Ascending aorta (tissue), 2 donors: ENCODE data around the gene SRPRB. TPM values are rescaled to one million over a fixed set of nuclear protein-coding genes. Genes with fewer than 3 reads are reported as not detected.

Experiments
- DNase-seq, 2 donors: peaks; one replicate each; pipeline ENCODE4 v3.0.0-alpha.2; 2019; ENCODE audit warnings: low spot score in 2 of 2
- H3K27ac ChIP-seq, 2 donors: fragments of 200-600 bp; sonication (generic); one replicate each; pipeline ENCODE4 v1.5.1; 2016 to 2017; ENCODE audit warnings: mild to moderate bottlenecking in 1 of 2
- H3K27me3 ChIP-seq: fragments of 200-600 bp; sonication (generic); one replicate; pipeline ENCODE4 v1.5.1; 2017
- H3K36me3 ChIP-seq, 2 donors: fragments of 200-600 bp; sonication (generic); one replicate each; pipeline ENCODE4 v1.5.1; 2016
- H3K4me1 ChIP-seq, 2 donors: fragments of 200-600 bp; sonication (generic); one replicate each; pipeline ENCODE4 v1.5.1; 2016 to 2017; ENCODE audit warnings: mild to moderate bottlenecking in 1 of 2
- H3K4me3 ChIP-seq, 2 donors: fragments of 200-600 bp; sonication (generic); one replicate each; pipeline ENCODE4 v1.5.1; 2016 to 2017; ENCODE audit warnings: mild to moderate bottlenecking in 1 of 2
- H3K9me3 ChIP-seq, 2 donors: fragments of 200-600 bp; sonication (generic); one replicate each; pipeline ENCODE4 v1.5.1; 2016
- intact Hi-C: fragments of 100-400 bp; cut with DNase I; formaldehyde crosslinking; loops from one replicate; pipeline ENCODE4 v1.15.1; 2023
- total RNA-seq: library from RNA; depleted of rRNA; stranded (reverse); fragments of >200 nt; gene quantifications from one replicate; pipeline ENCODE4 v1.1.0, GENCODE V29; 2016
- TF ChIP-seq, protein P1 (sequence below), 3 experiments: fragments of 200-600 bp in 2 of 3; fragments of 450-650 bp in 1 of 3; sonication (generic) in 2 of 3; IDR thresholded peaks; one replicate each; pipeline ENCODE4 v1.5.1; 2016 to 2019; ENCODE audit warnings: antibody characterized with exemption in 3 of 3, mild to moderate bottlenecking in 1 of 3, moderate library complexity in 1 of 3

The SRPRB gene
- total RNA-seq, 1 donor from 2014 or later, result 16.1 TPM

DNA sequence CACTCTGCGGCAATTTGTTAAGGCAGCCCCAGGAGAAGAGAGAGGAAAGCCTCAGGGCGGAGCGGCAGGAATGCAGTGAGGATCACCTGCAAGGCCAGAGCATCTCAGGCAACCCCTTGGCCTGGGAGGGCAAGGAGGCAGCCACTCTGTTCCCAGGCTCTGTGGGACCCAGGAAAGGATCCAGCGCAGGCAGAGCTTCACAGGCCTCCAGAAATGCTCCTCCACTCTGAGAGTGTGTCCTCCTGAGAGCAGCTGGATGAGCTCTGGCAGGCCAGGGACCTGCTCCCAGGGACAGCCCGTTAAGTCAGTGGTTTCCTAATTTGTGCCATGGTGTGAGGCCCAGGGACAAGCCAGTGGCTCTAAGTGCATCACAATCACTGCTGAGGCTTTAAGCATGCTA, 54.9 kb downstream of the SRPRB start:
- TF ChIP-seq, protein P1, sequence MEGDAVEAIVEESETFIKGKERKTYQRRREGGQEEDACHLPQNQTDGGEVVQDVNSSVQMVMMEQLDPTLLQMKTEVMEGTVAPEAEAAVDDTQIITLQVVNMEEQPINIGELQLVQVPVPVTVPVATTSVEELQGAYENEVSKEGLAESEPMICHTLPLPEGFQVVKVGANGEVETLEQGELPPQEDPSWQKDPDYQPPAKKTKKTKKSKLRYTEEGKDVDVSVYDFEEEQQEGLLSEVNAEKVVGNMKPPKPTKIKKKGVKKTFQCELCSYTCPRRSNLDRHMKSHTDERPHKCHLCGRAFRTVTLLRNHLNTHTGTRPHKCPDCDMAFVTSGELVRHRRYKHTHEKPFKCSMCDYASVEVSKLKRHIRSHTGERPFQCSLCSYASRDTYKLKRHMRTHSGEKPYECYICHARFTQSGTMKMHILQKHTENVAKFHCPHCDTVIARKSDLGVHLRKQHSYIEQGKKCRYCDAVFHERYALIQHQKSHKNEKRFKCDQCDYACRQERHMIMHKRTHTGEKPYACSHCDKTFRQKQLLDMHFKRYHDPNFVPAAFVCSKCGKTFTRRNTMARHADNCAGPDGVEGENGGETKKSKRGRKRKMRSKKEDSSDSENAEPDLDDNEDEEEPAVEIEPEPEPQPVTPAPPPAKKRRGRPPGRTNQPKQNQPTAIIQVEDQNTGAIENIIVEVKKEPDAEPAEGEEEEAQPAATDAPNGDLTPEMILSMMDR (IDR thresholded peaks at IDR 0.05), result no peak
- DNase-seq, result no peak

DNA sequence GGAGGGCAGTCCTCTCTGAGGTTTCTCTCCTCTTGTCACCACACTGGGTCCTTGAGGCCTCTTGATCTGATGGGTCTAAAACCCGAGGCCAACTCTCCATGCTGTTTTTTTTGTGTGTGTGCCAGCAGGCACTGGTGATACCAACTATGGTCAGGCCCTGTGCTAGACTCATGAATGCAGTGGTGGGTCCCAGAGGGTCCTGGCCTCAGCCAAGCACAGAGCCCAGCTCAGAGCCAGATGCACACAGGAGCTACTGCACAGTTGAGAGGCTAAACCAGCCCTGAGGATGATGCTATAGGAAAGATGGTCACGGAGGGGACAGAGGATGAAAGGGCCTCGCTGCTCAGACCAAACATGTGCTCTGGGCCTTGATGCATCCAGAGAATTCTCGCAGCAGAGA, 56.5 kb downstream of the SRPRB start:
- no peak for DNase-seq
- Histone ChIP-seq H3K36me3 (no peaks in the 10 kb centered on the region), H3K9me3 (no peaks in the 10 kb centered on the region), H3K27me3 (no peaks in the 10 kb centered on the region), H3K4me1 (no peaks in the 10 kb centered on the region), H3K4me3 (no peak overlapping the region), H3K27ac (no peak overlapping the region)
- intact Hi-C loops, result no loop called here
- TF ChIP-seq, protein P1 (IDR thresholded peaks at IDR 0.05), result no peak

More for the DNA sequence above, 54.9 kb downstream of the SRPRB start:
- Histone ChIP-seq H3K27me3 (no peaks in the 10 kb centered on the region), H3K9me3 (no peaks in the 10 kb centered on the region), H3K27ac (no peak overlapping the region), H3K4me3 (no peak overlapping the region), H3K36me3 (no peaks in the 10 kb centered on the region), H3K4me1 (no peaks in the 10 kb centered on the region)
- intact Hi-C loops, result no loop called here

DNA sequence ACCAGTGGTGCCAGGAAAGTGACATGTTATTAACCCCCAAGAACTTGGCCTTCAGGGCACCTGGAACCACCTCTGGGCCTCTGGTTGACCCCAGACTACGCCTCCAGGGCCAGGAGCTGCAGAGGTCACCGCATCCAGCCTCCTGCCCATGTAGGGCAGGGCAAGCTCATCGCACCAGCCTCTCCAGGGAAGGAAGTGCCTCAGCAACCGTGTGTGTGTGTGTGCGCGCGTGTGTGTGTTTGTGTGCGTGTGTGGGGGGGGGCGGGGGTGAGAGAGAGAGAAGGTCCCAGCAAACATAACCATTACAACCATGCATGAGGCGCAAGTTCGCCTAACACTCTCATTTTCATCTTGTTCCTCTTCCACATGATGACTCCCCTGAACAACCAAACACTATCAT, 58.3 kb downstream of the SRPRB start:
- Histone ChIP-seq H3K27me3 (no peaks in the 10 kb centered on the region), H3K9me3 (no peaks in the 10 kb centered on the region), H3K4me3 (no peak overlapping the region), H3K27ac (no peak overlapping the region), H3K4me1 (no peaks in the 10 kb centered on the region), H3K36me3 (no peaks in the 10 kb centered on the region)
- no peak for DNase-seq
- intact Hi-C loops, result no loop called here
- TF ChIP-seq, protein P1 (IDR thresholded peaks at IDR 0.05), result no peak

DNA sequence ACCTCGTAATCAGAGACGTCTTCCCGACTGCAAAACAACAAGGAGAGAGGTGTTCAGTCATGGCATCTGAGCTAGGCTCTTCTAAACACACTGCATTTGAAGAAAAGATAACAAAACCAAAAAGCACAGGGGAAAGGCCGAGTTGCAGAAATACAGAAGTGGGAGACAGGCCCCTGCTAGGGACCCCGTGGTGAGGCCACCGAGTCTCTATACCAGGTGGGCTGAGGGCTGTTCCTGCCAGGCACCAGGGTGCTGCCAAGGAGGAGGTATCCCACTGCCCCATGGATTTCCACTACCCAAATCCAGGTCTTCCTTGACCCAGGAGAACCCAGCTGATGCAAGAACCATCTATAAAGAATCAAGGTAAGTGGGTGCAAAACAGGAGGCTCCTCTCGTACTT, 59.0 kb downstream of the SRPRB start:
- Histone ChIP-seq H3K4me1 (no peaks in the 10 kb centered on the region), H3K4me3 (no peak overlapping the region), H3K36me3 (no peaks in the 10 kb centered on the region), H3K9me3 (no peaks in the 10 kb centered on the region), H3K27ac (no peak overlapping the region), H3K27me3 (no peaks in the 10 kb centered on the region)
- TF ChIP-seq, protein P1 (IDR thresholded peaks at IDR 0.05), result no peak
- no peak for DNase-seq
- intact Hi-C loops, result no loop called here

DNA sequence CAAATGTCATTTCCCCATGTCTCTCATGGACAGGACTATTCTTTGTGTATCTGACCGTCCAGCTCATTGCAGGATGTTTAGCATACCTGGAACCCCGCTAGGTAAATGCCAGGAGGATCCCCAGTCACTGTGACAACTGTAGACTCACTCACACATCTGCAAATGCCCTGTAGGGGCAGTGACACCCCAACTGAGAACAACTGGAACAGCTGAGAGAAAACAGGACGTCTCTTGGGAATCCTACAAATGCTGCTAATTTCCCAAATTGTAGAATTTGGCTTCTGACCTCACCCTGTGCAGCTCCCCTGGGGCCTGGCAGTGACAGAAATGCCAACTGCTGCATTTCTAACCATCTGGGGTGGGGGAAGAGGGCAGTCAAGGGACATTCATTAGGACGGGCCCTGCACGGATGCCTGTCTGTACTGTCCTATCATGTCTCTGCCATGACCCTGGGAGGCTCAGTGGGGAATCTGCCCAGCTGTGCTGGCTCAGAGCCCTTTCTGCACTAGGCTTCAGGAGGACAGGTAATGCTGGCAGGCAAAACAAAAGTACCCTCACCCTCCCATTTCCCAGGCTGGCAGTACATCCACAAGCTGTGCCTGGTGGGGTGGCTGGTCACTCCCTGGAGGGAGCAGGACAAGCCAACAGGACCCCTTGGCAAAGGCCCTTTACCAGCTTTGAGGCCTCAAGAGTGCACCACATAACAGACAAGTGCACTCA, 59.7 kb downstream of the SRPRB start:
- intact Hi-C loops, result no loop called here
- Histone ChIP-seq H3K9me3 (no peaks in the 10 kb centered on the region), H3K27me3 (no peaks in the 10 kb centered on the region), H3K4me3 (no peak overlapping the region), H3K27ac (no peak overlapping the region), H3K4me1 (no peaks in the 10 kb centered on the region), H3K36me3 (no peaks in the 10 kb centered on the region)
- DNase-seq, result no peak
- TF ChIP-seq, protein P1 (IDR thresholded peaks at IDR 0.05), result no peak

DNA sequence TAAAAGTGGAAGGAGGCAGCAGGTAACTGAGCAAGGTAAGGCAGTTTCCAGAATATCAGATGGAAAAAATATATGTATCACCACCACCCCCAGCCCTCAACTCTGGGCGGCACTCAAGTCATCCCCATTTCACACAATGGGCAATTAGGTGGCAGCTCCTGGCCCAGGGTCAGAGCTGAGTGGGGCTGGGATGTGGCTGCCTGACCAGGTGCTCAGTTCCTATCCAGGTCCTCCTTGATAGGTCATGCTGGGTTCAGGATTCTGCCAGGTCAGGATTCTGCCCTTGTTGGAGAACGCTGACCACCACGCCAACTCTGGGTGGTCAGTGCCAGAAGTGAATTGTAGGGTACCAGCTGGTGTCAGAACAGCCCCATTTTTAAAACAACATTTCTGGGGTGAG, 60.5 kb downstream of the SRPRB start:
- no peak overlapping the region for H3K27ac ChIP-seq

More for the DNA sequence above, 60.5 kb downstream of the SRPRB start:
- H3K9me3 ChIP-seq, result no peaks in the 10 kb centered on the region
- no peaks in the 10 kb centered on the region for H3K36me3 ChIP-seq
- intact Hi-C loops, result no loop called here
- no peaks in the 10 kb centered on the region for H3K27me3 ChIP-seq
- no peak overlapping the region for H3K4me3 ChIP-seq
- TF ChIP-seq, protein P1 (IDR thresholded peaks at IDR 0.05), result no peak
- no peaks in the 10 kb centered on the region for H3K4me1 ChIP-seq
- DNase-seq, result no peak
